HepG2 (cell line): Measurements from ENCODE around the gene TPM3. TPM values are rescaled to one million over a fixed set of nuclear protein-coding genes. Genes with fewer than 3 reads are reported as not detected.

Experiments used
- ESRRA ChIP-seq: sonication (generic); formaldehyde crosslinking; IDR thresholded peaks from 2 replicates; pipeline ENCODE4 v1.5.1; 2020; ENCODE audit warnings: mild to moderate bottlenecking, low read depth, missing genetic modification reagents
- GATAD2A ChIP-seq: IDR thresholded peaks from 2 replicates; pipeline ENCODE4 v1.6.1; 2016
- HDAC1 ChIP-seq: sonication (generic); formaldehyde crosslinking; IDR thresholded peaks from 2 replicates; pipeline ENCODE4 v1.5.1; 2020; ENCODE audit warnings: mild to moderate bottlenecking, missing genetic modification reagents
- IKZF4 ChIP-seq: sonication (generic); formaldehyde crosslinking; IDR thresholded peaks from 2 replicates; pipeline ENCODE4 v1.5.1; 2020; ENCODE audit warnings: borderline replicate concordance, mild to moderate bottlenecking, low read depth, missing genetic modification reagents; ENCODE audit errors: not compliant biosample characterization
- LBX2 ChIP-seq: sonication (generic); formaldehyde crosslinking; IDR thresholded peaks from 2 replicates; pipeline ENCODE4 v1.5.0; 2020; ENCODE audit warnings: missing genetic modification reagents, mild to moderate bottlenecking, borderline replicate concordance
- POLR2A ChIP-seq, 2 experiments: IDR thresholded peaks; 2 replicates each; pipeline ENCODE4 v1.6.1; 2011; ENCODE audit warnings: low read depth in 2 of 2, low read length in 2 of 2, mild to moderate bottlenecking in 1 of 2, moderate library complexity in 1 of 2; ENCODE audit not compliant: insufficient read depth in 1 of 2
- RARA ChIP-seq: IDR thresholded peaks from 2 replicates; pipeline ENCODE4 v1.6.1; 2016; ENCODE audit warnings: missing genetic modification reagents, missing compliant biosample characterization
- RARG ChIP-seq: sonication (generic); formaldehyde crosslinking; IDR thresholded peaks from 2 replicates; pipeline ENCODE4 v1.4.0; 2020; ENCODE audit warnings: low read depth, mild to moderate bottlenecking, missing genetic modification reagents
- RBFOX2 ChIP-seq: fragments of 200-400 bp; formaldehyde crosslinking; IDR thresholded peaks from 2 replicates; pipeline ENCODE4 v1.6.1; 2017; ENCODE audit warnings: low read depth, mild to moderate bottlenecking, low read length
- SRY ChIP-seq: sonication (generic); formaldehyde crosslinking; IDR thresholded peaks from 2 replicates; pipeline ENCODE4 v1.8.0; 2022; ENCODE audit warnings: mild to moderate bottlenecking, missing genetic modification reagents
- TEAD2 ChIP-seq: sonication (generic); formaldehyde crosslinking; IDR thresholded peaks from 2 replicates; pipeline ENCODE4 v1.9.0; 2021; ENCODE audit warnings: missing genetic modification reagents
- XRCC5 ChIP-seq: fragments of 200-400 bp; formaldehyde crosslinking; optimal IDR thresholded peaks from 2 replicates; pipeline ENCODE3; 2017; ENCODE audit warnings: mild to moderate bottlenecking, low read length
- ZBTB20 ChIP-seq: sonication (generic); formaldehyde crosslinking; IDR thresholded peaks from 2 replicates; pipeline ENCODE4 v1.8.1; 2023; ENCODE audit warnings: missing genetic modification reagents, low read depth, mild to moderate bottlenecking, borderline replicate concordance
- ZFP37 ChIP-seq: sonication (generic); formaldehyde crosslinking; IDR thresholded peaks from 2 replicates; pipeline ENCODE4 v1.4.0; 2020; ENCODE audit warnings: missing genetic modification reagents, borderline replicate concordance
- ZFP82 ChIP-seq: sonication (generic); formaldehyde crosslinking; IDR thresholded peaks from 2 replicates; pipeline ENCODE4 v1.5.1; 2020; ENCODE audit warnings: mild to moderate bottlenecking, missing genetic modification reagents, borderline replicate concordance
- ZKSCAN1 ChIP-seq: fragments of 150-350 bp; IDR thresholded peaks from 2 replicates; pipeline ENCODE4 v1.6.1; 2014; ENCODE audit warnings: low read length
- ZNF234 ChIP-seq: sonication (generic); formaldehyde crosslinking; conservative IDR thresholded peaks from 2 replicates; pipeline ENCODE4 v1.5.1; 2020; ENCODE audit warnings: mild to moderate bottlenecking, missing genetic modification reagents
- ZNF530 ChIP-seq: sonication (generic); formaldehyde crosslinking; IDR thresholded peaks from 2 replicates; pipeline ENCODE4 v1.5.0; 2020; ENCODE audit warnings: low read depth, mild to moderate bottlenecking, missing genetic modification reagents
- ZNF564 ChIP-seq: sonication (generic); formaldehyde crosslinking; IDR thresholded peaks from 2 replicates; pipeline ENCODE4 v1.8.1; 2023; ENCODE audit warnings: mild to moderate bottlenecking, missing genetic modification reagents
- ZNF788 ChIP-seq: sonication (generic); formaldehyde crosslinking; IDR thresholded peaks from 2 replicates; pipeline ENCODE4 v1.5.0; 2020; ENCODE audit warnings: mild to moderate bottlenecking, missing genetic modification reagents, borderline replicate concordance
- ZZZ3 ChIP-seq: sonication (generic); formaldehyde crosslinking; IDR thresholded peaks from 2 replicates; pipeline ENCODE4 v1.4.0; 2020; ENCODE audit warnings: missing genetic modification reagents, mild to moderate bottlenecking, borderline replicate concordance
- polyA plus RNA-seq, 8 experiments: library from polyadenylated mRNA; depleted of rRNA in 3 of 8; stranded (reverse) in 7 of 8; unstranded in 1 of 8; fragments of >200 nt; fragmentation: Illumina TruSeq in 4 of 8; extraction: Trizol in 4 of 8; gene quantifications; 2 replicates each; pipeline versions ENCODE4 v1.2.1 to v1.2.3, GENCODE V29; 2011 to 2016; ENCODE audit warnings: low read depth in 4 of 8, missing spikeins in 1 of 8, mixed read lengths in 1 of 8; ENCODE audit not compliant: insufficient read depth in 1 of 8
- total RNA-seq, 5 experiments: library from RNA; depleted of rRNA; stranded (reverse); fragments of >200 nt; fragmentation: Illumina TruSeq; extraction: Trizol; gene quantifications; 2 replicates each; pipeline ENCODE4 v1.2.3, GENCODE V29; 2016; ENCODE audit warnings: low read depth in 1 of 5
- TF ChIP-seq, protein P1 (sequence below): sonication (generic); formaldehyde crosslinking; IDR thresholded peaks from 2 replicates; pipeline ENCODE4 v1.4.0; 2020; ENCODE audit warnings: missing genetic modification reagents
- TF ChIP-seq, protein P2 (sequence below): sonication (generic); formaldehyde crosslinking; conservative IDR thresholded peaks from 2 replicates; pipeline ENCODE4 v1.4.0; 2020; ENCODE audit warnings: mild to moderate bottlenecking, missing genetic modification reagents, moderate library complexity

The TPM3 gene
- total and polyA plus RNA-seq, 2 of the 13 experiments (the other 11 are each of a cell fraction or from before 2014, with no cell fraction given) = 160 to 307 TPM

- TF ChIP-seq IKZF4 (no peak), ZBTB20 (CRISPR knock-in tag) (peak; percentile 10; the same call in 1 of the 2 replicates), POLR2A (IDR thresholded peaks at IDR 0.05; ENCODE audit: insufficient read depth in 1 of 2, low read depth in 2 of 2, low read length in 2 of 2) (peak in 1 of 2 experiments; percentile 12; a peak in 1 of 4 replicates), ZNF530 (CRISPR knock-in tag) (no peak), ZZZ3 (CRISPR knock-in tag) (0 out of 2 replicates have a peak, but pooled peaks have one; percentile 14), ZKSCAN1 (no peak), RARA (no peak), ZNF234 (CRISPR knock-in tag) (no peak), RARG (CRISPR knock-in tag) (no peak), SRY (CRISPR knock-in tag) (no peak), HDAC1 (no peak), LBX2 (CRISPR knock-in tag) (0 out of 2 replicates have a peak, but pooled peaks have one; percentile 31), XRCC5 (peak; percentile 25), ZNF788 (CRISPR knock-in tag) (peak; percentile 10; the same call in 1 of the 2 replicates), RBFOX2 (no peak), GATAD2A (no peak), TEAD2 (CRISPR knock-in tag) (no peak), ESRRA (CRISPR knock-in tag) (0 out of 2 replicates have a peak, but pooled peaks have one; percentile 4), ZFP82 (CRISPR knock-in tag) (no peak), ZNF564 (CRISPR knock-in tag) (no peak), ZFP37 (CRISPR knock-in tag) (no peak)
- TF ChIP-seq, protein P1, sequence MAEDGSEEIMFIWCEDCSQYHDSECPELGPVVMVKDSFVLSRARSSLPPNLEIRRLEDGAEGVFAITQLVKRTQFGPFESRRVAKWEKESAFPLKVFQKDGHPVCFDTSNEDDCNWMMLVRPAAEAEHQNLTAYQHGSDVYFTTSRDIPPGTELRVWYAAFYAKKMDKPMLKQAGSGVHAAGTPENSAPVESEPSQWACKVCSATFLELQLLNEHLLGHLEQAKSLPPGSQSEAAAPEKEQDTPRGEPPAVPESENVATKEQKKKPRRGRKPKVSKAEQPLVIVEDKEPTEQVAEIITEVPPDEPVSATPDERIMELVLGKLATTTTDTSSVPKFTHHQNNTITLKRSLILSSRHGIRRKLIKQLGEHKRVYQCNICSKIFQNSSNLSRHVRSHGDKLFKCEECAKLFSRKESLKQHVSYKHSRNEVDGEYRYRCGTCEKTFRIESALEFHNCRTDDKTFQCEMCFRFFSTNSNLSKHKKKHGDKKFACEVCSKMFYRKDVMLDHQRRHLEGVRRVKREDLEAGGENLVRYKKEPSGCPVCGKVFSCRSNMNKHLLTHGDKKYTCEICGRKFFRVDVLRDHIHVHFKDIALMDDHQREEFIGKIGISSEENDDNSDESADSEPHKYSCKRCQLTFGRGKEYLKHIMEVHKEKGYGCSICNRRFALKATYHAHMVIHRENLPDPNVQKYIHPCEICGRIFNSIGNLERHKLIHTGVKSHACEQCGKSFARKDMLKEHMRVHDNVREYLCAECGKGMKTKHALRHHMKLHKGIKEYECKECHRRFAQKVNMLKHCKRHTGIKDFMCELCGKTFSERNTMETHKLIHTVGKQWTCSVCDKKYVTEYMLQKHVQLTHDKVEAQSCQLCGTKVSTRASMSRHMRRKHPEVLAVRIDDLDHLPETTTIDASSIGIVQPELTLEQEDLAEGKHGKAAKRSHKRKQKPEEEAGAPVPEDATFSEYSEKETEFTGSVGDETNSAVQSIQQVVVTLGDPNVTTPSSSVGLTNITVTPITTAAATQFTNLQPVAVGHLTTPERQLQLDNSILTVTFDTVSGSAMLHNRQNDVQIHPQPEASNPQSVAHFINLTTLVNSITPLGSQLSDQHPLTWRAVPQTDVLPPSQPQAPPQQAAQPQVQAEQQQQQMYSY (CRISPR knock-in tag) = no peak
- TF ChIP-seq, protein P2, sequence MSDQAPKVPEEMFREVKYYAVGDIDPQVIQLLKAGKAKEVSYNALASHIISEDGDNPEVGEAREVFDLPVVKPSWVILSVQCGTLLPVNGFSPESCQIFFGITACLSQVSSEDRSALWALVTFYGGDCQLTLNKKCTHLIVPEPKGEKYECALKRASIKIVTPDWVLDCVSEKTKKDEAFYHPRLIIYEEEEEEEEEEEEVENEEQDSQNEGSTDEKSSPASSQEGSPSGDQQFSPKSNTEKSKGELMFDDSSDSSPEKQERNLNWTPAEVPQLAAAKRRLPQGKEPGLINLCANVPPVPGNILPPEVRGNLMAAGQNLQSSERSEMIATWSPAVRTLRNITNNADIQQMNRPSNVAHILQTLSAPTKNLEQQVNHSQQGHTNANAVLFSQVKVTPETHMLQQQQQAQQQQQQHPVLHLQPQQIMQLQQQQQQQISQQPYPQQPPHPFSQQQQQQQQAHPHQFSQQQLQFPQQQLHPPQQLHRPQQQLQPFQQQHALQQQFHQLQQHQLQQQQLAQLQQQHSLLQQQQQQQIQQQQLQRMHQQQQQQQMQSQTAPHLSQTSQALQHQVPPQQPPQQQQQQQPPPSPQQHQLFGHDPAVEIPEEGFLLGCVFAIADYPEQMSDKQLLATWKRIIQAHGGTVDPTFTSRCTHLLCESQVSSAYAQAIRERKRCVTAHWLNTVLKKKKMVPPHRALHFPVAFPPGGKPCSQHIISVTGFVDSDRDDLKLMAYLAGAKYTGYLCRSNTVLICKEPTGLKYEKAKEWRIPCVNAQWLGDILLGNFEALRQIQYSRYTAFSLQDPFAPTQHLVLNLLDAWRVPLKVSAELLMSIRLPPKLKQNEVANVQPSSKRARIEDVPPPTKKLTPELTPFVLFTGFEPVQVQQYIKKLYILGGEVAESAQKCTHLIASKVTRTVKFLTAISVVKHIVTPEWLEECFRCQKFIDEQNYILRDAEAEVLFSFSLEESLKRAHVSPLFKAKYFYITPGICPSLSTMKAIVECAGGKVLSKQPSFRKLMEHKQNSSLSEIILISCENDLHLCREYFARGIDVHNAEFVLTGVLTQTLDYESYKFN (CRISPR knock-in tag) = peak; percentile 13; the same call in 1 of the 2 replicates
Measured at GRCh38 chr1:154182344-154183045, 9.4 kb downstream of the TPM3 start (continued).
